Skeletal muscle satellite cell (primary cell): ENCODE data around the gene APMAP.
"Not testable (repeated sequence)": the region's sequence is repeated elsewhere in the genome, so short reads cannot be mapped to it uniquely, and the experiment has no call there.

Source experiments
- H3K27me3 ChIP-seq: 2 replicates; pipeline ENCODE4 v1.7.0; 2013; ENCODE audit warnings: low read length; ENCODE audit not compliant: control insufficient read depth, insufficient read depth
- H3K36me3 ChIP-seq: 2 replicates; pipeline ENCODE4 v1.7.0; 2013; ENCODE audit warnings: mild to moderate bottlenecking, control low read depth, low read length; ENCODE audit not compliant: insufficient read depth
- H3K4me1 ChIP-seq: 2 replicates; pipeline ENCODE4 v1.7.0; 2013; ENCODE audit warnings: low read length; ENCODE audit not compliant: control insufficient read depth, insufficient read depth
- H3K4me2 ChIP-seq: 2 replicates; pipeline ENCODE4 v1.7.0; 2013; ENCODE audit warnings: mild to moderate bottlenecking, low read length
- H3K4me3 ChIP-seq: 2 replicates; pipeline ENCODE4 v1.7.0; 2013; ENCODE audit warnings: low read length
- H3K9ac ChIP-seq: 2 replicates; pipeline ENCODE4 v1.7.0; 2013; ENCODE audit warnings: mild to moderate bottlenecking, low read depth, low read length, moderate library complexity
- H3K9me3 ChIP-seq: replicated peaks from 2 replicates; pipeline ENCODE4 v1.7.0; 2013; ENCODE audit warnings: mild to moderate bottlenecking, control low read depth, low read length

Gene APMAP

DNA sequence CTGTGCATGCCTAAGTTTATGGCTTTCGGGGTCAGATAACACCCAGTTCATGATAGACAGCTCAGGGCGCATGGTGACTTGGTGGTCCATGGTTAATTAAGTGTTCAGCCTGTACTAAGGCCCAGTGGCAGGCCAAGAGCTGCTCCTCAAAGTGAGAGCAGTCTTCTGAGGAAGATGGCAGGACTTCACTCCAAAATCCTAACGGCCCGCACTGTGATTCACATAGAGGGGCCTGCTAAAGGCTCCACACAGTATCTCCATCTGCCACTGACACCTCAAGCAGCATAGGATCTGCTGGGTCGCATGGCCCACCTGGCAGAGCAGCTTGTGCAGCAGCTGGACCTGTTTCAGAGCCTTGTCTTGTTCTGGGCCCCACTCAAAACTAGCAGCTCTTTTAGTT lies 54.1 kb downstream of the APMAP start:
- peaks cover 3% of the 10 kb centered on the region for H3K27me3 ChIP-seq
- H3K4me1 ChIP-seq: no peaks in the 10 kb centered on the region
- no peak overlapping the region for H3K9ac ChIP-seq
- H3K9me3 ChIP-seq: no peaks in the 10 kb centered on the region
- no peaks in the 10 kb centered on the region for H3K36me3 ChIP-seq
- no peak overlapping the region for H3K4me2 ChIP-seq
- H3K4me3 ChIP-seq: no peak overlapping the region

DNA sequence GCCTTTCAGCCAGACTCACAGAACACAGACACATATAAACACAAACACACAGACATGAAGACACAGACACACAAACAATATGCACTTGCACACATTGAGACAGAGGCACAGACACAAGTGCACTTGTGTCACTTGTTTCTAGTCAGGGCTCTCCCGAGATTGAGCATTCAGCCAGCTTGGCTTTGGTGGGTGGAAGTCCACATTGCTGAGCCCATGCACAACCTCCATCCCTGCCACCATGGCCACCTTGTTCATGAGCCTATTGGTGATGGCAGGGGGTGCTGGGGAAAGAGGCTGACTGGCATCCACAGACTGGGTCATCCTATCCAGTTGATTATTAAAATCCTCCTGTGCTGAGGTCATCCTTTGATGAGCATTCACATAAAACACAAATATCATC lies 55.0 kb downstream of the APMAP start:
- H3K9me3 ChIP-seq: no peaks in the 10 kb centered on the region
- H3K9ac ChIP-seq: no peak overlapping the region
- H3K36me3 ChIP-seq: no peaks in the 10 kb centered on the region
- H3K27me3 ChIP-seq: peaks cover 3% of the 10 kb centered on the region
- no peaks in the 10 kb centered on the region for H3K4me1 ChIP-seq
- H3K4me2 ChIP-seq: no peak overlapping the region
- H3K4me3 ChIP-seq: no peak overlapping the region

DNA sequence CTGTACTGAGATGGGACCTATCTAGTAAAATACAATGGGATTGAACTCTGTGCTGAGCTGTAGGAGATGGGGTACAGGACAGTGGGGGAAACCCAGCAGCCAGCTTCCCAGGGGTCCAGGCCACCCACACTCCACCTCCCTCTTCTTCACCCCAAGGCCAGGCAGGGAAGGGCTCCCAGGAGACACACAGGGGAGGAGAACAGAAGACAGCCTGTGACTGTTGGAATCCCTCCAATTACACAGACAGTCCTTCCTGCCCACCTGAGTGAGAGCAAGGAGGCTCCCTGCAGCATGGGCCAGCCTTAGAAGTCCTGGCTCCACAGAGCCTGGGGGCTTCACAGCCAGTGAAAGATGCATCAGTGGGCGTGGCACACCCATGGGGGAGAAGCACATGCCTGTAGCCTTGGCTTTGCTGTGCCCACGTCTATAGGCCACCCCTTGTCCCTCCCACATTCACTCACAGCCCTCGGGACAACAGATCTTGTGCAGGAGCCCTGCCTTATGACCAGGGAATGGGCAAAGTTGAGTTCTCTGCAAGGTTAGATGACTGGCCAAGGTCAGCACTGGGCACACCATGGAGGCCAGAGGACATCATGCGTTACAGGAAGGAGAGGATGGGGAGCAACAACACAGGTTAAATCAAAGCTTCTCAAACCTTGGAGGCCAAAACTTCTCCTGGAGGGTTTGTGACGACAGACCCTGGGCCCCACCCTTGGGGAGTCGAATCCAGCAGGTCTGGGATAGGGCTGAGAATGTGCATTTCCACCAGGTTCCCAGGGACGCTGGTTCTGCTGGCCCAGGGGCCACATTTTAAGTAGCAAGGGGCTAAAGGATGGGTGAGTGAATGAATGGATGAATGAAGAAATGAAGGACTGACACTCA lies 55.8 kb downstream of the APMAP start:
- Histone ChIP-seq H3K27me3 (peaks cover 3% of the 10 kb centered on the region), H3K4me3 (no peak overlapping the region), H3K36me3 (no peaks in the 10 kb centered on the region), H3K9me3 (no peaks in the 10 kb centered on the region), H3K4me2 (no peak overlapping the region), H3K4me1 (peaks cover 4% of the 10 kb centered on the region), H3K9ac (no peak overlapping the region)

DNA sequence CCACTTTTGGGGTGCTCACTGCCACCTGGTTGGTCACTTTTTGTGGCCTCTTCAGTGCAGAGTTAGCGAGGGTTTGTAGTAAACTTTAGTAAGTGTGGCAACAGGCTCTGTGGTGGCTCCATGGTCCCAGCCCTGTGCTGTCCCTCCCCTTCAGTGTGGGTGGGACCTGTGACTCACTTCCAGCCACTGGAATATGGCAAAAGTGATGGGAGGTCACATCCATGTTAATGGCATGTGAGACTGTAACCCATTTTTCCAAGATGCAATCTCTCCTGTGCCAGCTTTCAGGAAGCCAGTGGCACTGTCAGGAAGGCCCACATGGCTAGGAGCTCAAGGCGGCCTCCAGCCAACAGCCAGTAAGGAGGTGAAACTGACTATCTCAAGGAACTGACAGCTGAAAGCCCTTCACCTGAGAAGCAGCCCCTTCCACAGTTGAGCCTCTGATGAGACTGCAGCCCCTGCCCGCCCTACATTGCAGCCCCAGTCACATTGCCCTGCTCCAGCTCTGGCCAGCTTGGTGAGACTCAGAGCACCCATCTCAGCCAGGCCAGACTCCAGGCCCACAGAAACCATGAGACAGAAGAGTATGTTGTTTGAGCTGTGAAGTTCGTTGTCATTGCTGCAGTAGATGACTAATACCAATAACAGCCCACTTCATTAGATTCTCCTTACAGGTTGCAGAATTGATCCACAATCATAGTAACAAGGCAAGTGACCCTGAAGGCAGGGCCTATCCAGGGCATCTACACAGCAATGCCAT lies 56.6 kb downstream of the APMAP start:
- H3K9ac ChIP-seq: no peak overlapping the region
- no peaks in the 10 kb centered on the region for H3K36me3 ChIP-seq
- peaks cover 3% of the 10 kb centered on the region for H3K27me3 ChIP-seq
- H3K4me2 ChIP-seq: no peak overlapping the region
- no peak overlapping the region for H3K4me3 ChIP-seq
- no peaks in the 10 kb centered on the region for H3K9me3 ChIP-seq
- peaks cover 9% of the 10 kb centered on the region for H3K4me1 ChIP-seq

DNA sequence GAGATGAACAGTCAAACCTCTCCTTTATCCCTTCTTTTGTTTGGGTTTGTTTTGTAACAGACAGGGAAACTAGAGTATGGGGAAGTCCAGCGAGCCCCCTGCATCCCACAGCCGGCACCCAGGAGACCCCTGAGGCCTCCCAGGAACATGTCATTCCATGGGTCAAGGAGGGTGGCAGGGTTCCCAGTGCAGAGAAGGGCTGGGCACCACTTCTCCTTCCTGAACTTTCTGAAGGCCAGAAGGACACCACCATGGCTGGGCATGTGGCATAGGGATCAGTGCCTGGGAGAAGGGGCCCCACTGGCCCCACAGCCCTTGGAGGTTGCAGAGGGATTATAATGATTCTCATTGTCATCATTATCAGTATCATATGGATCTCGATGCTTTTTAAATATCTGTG lies 57.4 kb downstream of the APMAP start:
- Histone ChIP-seq H3K4me3 (no peak overlapping the region), H3K4me2 (no peak overlapping the region)

DNA sequence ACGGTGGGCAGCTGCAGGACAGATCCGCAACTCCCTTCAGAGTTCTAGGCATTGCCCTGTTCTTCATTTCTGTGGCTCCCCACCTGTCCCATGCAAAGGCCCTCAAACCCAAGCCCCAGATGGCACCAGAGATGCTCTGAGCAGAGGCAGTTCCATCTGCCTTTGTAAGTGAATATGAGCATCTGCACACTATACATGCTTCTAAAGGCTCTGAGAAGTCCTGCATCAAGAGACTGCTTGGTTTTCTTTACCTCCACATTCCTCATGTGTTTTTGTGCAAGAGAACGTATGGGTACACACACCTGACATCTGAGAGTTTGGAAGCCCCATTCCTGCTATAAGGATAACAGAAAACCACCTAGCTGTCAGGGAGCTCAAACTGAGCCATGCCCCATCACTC lies 57.8 kb downstream of the APMAP start:
- H3K4me2 ChIP-seq: no peak overlapping the region
- peaks cover 5% of the 10 kb centered on the region for H3K27me3 ChIP-seq
- H3K9ac ChIP-seq: no peak overlapping the region
- H3K4me1 ChIP-seq: peaks cover 9% of the 10 kb centered on the region
- H3K4me3 ChIP-seq: no peak overlapping the region
- H3K9me3 ChIP-seq: no peaks in the 10 kb centered on the region
- H3K36me3 ChIP-seq: no peaks in the 10 kb centered on the region

More for the DNA sequence above, 57.4 kb downstream of the APMAP start:
- no peak overlapping the region for H3K9ac ChIP-seq
- H3K4me1 ChIP-seq: peaks cover 9% of the 10 kb centered on the region
- no peaks in the 10 kb centered on the region for H3K9me3 ChIP-seq
- H3K27me3 ChIP-seq: peaks cover 3% of the 10 kb centered on the region
- H3K36me3 ChIP-seq: no peaks in the 10 kb centered on the region

DNA sequence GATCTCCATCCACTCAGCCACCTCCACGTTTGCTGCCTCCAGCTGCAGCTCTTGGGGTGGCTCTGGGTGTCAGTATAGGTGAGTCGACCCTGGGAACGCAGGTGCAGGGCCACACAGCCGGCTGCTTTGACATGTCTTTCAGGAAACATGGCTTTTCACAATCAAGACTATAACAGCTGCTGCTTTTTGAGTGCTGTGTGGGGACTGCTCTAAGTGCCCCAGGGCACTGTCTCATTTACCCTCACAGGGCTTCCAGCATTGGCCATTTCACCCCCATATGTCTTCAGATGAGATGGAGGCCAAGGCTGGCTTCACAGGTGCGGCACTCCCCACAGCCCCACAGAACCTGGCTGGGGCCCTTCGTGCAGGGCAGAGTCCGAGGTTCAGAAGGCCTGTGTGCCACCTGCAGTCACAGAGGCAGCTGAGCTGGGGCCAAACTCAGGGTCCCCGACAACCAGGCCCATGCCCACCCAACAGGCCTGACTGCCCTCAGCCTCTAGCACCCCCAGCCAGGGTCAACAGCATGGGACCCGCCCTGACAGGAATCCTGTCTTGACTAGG lies 58.4 kb downstream of the APMAP start:
- H3K27me3 ChIP-seq: peaks cover 3% of the 10 kb centered on the region
- no peaks in the 10 kb centered on the region for H3K9me3 ChIP-seq
- no peaks in the 10 kb centered on the region for H3K36me3 ChIP-seq
- H3K4me3 ChIP-seq: no peak overlapping the region
- no peak overlapping the region for H3K9ac ChIP-seq
- H3K4me1 ChIP-seq: peaks cover 9% of the 10 kb centered on the region
- H3K4me2 ChIP-seq: no peak overlapping the region

DNA sequence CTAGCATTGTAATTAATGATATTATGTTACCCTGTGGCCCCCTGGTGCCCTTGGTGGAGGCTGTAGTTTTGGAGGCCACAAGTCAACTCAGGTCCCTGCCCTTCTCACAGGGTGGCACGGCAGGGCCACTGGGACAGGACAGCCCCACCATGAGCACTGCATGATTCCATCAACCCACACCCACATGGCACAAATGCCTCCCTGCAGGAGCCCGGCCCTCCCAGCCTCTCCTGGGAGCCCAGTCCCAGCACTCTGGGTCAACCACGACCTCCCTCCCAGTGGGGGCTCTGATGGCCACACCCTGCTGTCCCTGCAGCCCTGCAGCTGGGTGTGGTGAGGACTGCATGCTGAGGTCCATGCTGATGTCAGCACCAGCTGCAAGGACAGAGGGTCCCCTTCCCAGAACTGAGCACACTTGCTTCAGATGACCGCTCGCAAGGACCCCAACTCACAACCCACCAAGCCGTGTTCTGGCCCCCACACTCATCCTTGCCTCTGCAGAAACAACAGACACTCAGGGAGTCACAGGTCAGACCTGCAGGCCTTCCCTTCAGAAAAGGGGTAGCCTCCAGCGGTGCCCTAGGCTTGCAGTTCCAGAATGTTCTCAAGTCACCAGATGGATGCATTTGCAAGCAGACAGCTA lies 59.2 kb downstream of the APMAP start:
- no peak overlapping the region for H3K4me3 ChIP-seq

DNA sequence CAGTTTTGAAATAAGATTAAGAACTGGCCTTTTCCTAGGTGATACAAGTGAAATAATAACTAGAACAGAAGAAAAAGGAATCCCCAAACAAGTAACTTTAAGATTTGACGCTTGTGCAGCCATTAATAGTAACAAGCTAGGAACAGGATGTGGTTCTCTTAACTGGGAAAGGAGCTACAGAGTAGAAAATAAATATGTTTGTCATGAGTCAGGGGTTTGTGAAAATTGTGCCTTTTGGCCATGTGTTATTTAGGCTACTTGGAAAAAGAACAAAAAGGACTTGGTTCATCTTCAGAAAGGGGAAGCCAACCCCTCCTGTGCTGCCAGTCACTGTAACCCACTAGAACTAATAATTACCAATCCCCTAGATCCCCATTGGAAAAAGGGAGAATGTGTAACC lies 60.7 kb downstream of the APMAP start:
- H3K9ac ChIP-seq: peak overlapping the region; percentile 23
- H3K36me3 ChIP-seq, H3K4me1 ChIP-seq, H3K4me3 ChIP-seq, H3K27me3 ChIP-seq, H3K4me2 ChIP-seq, H3K9me3 ChIP-seq: not testable (repeated sequence)

More for the DNA sequence above, 59.2 kb downstream of the APMAP start:
- Histone ChIP-seq H3K27me3 (peaks cover 3% of the 10 kb centered on the region), H3K9ac (no peak overlapping the region), H3K4me1 (peaks cover 9% of the 10 kb centered on the region), H3K9me3 (no peaks in the 10 kb centered on the region), H3K4me2 (no peak overlapping the region), H3K36me3 (no peaks in the 10 kb centered on the region)

DNA sequence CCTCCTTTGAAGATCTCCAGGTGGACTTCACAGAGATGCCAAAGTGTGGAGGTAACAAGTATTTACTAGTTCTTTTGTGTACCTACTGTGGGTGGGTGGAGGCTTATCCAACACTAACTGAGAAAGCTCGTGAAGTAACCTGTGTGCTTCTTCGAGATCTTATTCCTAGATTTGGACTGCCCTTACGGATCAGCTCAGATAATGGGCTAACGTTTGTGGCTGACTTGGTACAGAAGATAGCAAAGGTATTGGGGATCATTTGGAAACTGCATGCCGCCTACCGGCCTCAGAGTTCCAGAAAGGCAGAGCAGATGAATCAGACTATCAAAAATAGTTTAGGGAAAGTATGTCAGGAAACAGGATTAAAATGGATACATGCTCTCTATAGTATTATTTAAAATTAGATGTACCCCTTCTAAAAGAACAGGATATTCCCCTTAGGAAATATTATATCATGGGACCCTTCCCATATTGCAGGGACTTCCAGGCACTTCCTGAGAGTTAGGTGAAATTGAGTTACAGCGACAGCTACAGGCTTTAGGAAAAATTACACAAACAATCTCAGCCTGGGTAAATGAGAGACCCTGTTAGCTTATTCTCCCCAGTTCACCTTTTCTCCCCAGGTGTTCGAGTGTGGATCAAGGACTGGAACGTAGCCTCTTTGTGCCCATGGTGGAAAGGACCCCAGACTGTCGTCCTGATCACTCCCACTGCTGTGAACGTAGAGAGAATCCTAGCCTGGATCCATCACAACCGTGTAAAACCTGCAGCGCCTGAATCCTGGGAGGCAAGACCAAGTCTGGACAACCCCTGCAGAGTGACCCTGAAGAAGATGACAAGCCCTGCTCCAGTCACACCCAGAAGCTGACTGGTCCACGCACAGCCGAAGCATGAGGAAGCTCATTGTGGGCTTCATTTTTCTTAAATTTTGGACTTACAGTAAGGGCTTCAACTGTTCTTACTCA lies 61.5 kb downstream of the APMAP start:
- H3K4me1 ChIP-seq, H3K27me3 ChIP-seq, H3K9me3 ChIP-seq, H3K36me3 ChIP-seq, H3K4me2 ChIP-seq, H3K4me3 ChIP-seq: not testable (repeated sequence)
- peak overlapping the region; percentile 23 for H3K9ac ChIP-seq
